Ishikawa (cell line): Measurements from ENCODE around the gene CEACAM8.

ENCODE experiments used
- CEBPB ChIP-seq: IDR thresholded peaks from 2 replicates; pipeline ENCODE4 v1.6.1; 2012
- RAD21 ChIP-seq: IDR thresholded peaks from 2 replicates; pipeline ENCODE4 v1.6.1; 2012; ENCODE audit warnings: low read depth
- TAF1 ChIP-seq: IDR thresholded peaks from 2 replicates; pipeline ENCODE4 v1.6.1; 2012; ENCODE audit warnings: low read depth, mild to moderate bottlenecking

DNA sequence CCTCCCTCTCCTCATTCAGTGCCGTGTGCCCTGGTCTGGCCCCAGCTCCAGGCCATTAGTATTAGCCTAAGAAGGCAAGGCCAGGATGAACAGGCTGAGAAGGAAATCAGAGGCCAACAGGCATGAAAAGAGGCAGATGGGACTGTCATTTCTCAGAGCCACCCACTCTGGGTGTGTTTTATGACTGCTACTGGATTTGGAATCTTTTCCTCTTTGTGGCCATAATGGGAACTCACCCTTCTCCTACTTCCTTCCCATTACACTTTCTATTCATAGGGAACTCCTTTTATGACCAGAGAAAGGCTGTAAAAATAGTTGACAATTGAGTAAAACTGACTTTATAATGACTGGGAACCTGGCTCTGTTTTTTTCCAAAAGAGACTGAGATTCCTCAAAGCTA is 17.7 kb downstream of the CEACAM8 start:
- TF ChIP-seq CEBPB (no peak), TAF1 (no peak), RAD21 (no peak)
